Fibroblast of mammary gland (primary cell): ENCODE measurements around the gene ADAMTS14.

Source experiments
- DNase-seq: peaks from one replicate; pipeline ENCODE4 v3.0.0-alpha.2; 2010; ENCODE audit warnings: low read depth
- H3K4me3 ChIP-seq: 2 replicates; pipeline ENCODE4 v1.5.1; 2011; ENCODE audit warnings: low read depth, mild to moderate bottlenecking, low read length, moderate library complexity; ENCODE audit not compliant: control insufficient read depth
- CTCF ChIP-seq: conservative IDR thresholded peaks from 2 replicates; pipeline ENCODE4 v1.5.1; 2011; ENCODE audit warnings: low read depth, low read length, inconsistent platforms; ENCODE audit not compliant: control insufficient read depth, insufficient read depth

The ADAMTS14 gene

GRCh38 chr10:70674560-70675495, 2.5 kb downstream of the ADAMTS14 start:
- no peak overlapping the region for H3K4me3 ChIP-seq
- no peak for TF ChIP-seq CTCF
- no peak for DNase-seq

- no peak overlapping the region for H3K4me3 ChIP-seq
- DNase-seq: no peak
- no peak for TF ChIP-seq CTCF
Measured at GRCh38 chr10:70675496-70676161, 3.3 kb downstream of the ADAMTS14 start.

GRCh38 chr10:70676511-70676910, 4.2 kb downstream of the ADAMTS14 start:
- no peak overlapping the region for H3K4me3 ChIP-seq
- DNase-seq: no peak
- TF ChIP-seq CTCF: no peak

- H3K4me3 ChIP-seq: no peak overlapping the region
- no peak for TF ChIP-seq CTCF
- no peak for DNase-seq
Measured at GRCh38 chr10:70677016-70677415, 4.7 kb downstream of the ADAMTS14 start.

GRCh38 chr10:70677620-70678249, 5.4 kb downstream of the ADAMTS14 start:
- TF ChIP-seq CTCF: no peak
- no peak for DNase-seq
- H3K4me3 ChIP-seq: no peak overlapping the region

- H3K4me3 ChIP-seq: no peak overlapping the region
- no peak for DNase-seq
- TF ChIP-seq CTCF: no peak
Measured at GRCh38 chr10:70678250-70678635, 5.9 kb downstream of the ADAMTS14 start.
